CD14-positive monocyte (primary cell): Measurements from ENCODE around the gene GNG5. TPM values are rescaled to one million over a fixed set of nuclear protein-coding genes. Genes with fewer than 3 reads are reported as not detected.
"Not testable (repeated sequence)": the region's sequence is repeated elsewhere in the genome, so short reads cannot be mapped to it uniquely, and the experiment has no call there.

ENCODE experiments used
- DNase-seq, 3 donors: peaks; one replicate each; pipeline ENCODE4 v3.0.0-alpha.2; 2011 to 2022
- H2AFZ ChIP-seq: 2 replicates; pipeline ENCODE4 v1.6.0; 2012; ENCODE audit warnings: mild to moderate bottlenecking, low read depth, low read length, inconsistent platforms; ENCODE audit not compliant: insufficient read depth, poor library complexity, severe bottlenecking
- H3K27ac ChIP-seq, 2 donors: 1 replicate in 1 of 2; 2 replicates in 1 of 2; pipeline ENCODE4 v1.5.1; 2012 to 2013; ENCODE audit warnings: low read length in 2 of 2, control low read depth in 1 of 2, inconsistent platforms in 1 of 2, low read depth in 1 of 2, mild to moderate bottlenecking in 1 of 2
- H3K27me3 ChIP-seq, 2 donors: one replicate each; pipeline versions ENCODE4 v1.6.0 to v1.6.1; 2011 to 2013; ENCODE audit warnings: low read length in 2 of 2; ENCODE audit not compliant: control insufficient read depth in 2 of 2, insufficient read depth in 2 of 2
- H3K36me3 ChIP-seq, 2 donors: replicated peaks in 1 of 2; 1 replicate in 1 of 2; 2 replicates in 1 of 2; pipeline versions ENCODE4 v1.5.1 to v1.6.1; 2012 to 2013; ENCODE audit warnings: low read length in 2 of 2, control low read depth in 1 of 2, inconsistent platforms in 1 of 2, mild to moderate bottlenecking in 1 of 2; ENCODE audit not compliant: insufficient read depth in 2 of 2, control insufficient read depth in 1 of 2
- H3K4me1 ChIP-seq, 2 donors: 1 replicate in 1 of 2; 2 replicates in 1 of 2; pipeline versions ENCODE4 v1.5.1 to v1.6.1; 2012 to 2013; ENCODE audit warnings: low read length in 2 of 2, control low read depth in 1 of 2, inconsistent platforms in 1 of 2, mild to moderate bottlenecking in 1 of 2, moderate library complexity in 1 of 2; ENCODE audit not compliant: insufficient read depth in 2 of 2, control insufficient read depth in 1 of 2
- H3K4me2 ChIP-seq: replicated peaks from 2 replicates; pipeline ENCODE3; 2012; ENCODE audit warnings: low read length, moderate library complexity, mild to moderate bottlenecking; ENCODE audit not compliant: poor library complexity, severe bottlenecking; ENCODE audit errors: extremely low read depth
- H3K4me3 ChIP-seq, 3 experiments: fragments of 200-600 bp in 1 of 3; sonication (generic) in 1 of 3; replicated peaks in 1 of 3; 1 replicate in 2 of 3; 2 replicates in 1 of 3; pipeline ENCODE4 v1.5.1; 2011 to 2013; ENCODE audit warnings: low read length in 3 of 3, mild to moderate bottlenecking in 3 of 3, control low read depth in 2 of 3, low read depth in 2 of 3, inconsistent platforms in 1 of 3, moderate library complexity in 1 of 3
- H3K79me2 ChIP-seq: 2 replicates; pipeline ENCODE4 v1.6.0; 2012; ENCODE audit warnings: mild to moderate bottlenecking, control low read depth, inconsistent platforms, low read length, moderate library complexity; ENCODE audit not compliant: insufficient read depth
- H3K9ac ChIP-seq: 2 replicates; pipeline ENCODE4 v1.6.0; 2017; ENCODE audit warnings: low read length, mild to moderate bottlenecking; ENCODE audit not compliant: insufficient read depth, poor library complexity, severe bottlenecking
- H3K9me3 ChIP-seq, 2 donors: replicated peaks in 1 of 2; 1 replicate in 1 of 2; 2 replicates in 1 of 2; pipeline versions ENCODE4 v1.5.1 to v1.6.1; 2012 to 2013; ENCODE audit warnings: low read length in 2 of 2, control low read depth in 1 of 2; ENCODE audit not compliant: control insufficient read depth in 1 of 2, insufficient read depth in 1 of 2
- H4K20me1 ChIP-seq: 2 replicates; pipeline ENCODE4 v1.6.0; 2012; ENCODE audit warnings: mild to moderate bottlenecking, low read length, control low read depth, moderate library complexity; ENCODE audit not compliant: insufficient read depth
- H3K27ac Mint-ChIP-seq, 7 donors: one replicate each; pipeline ENCODE4 v1.8.0; 2020; ENCODE audit warnings: mild to moderate bottlenecking in 7 of 7, mixed read lengths in 7 of 7, moderate library complexity in 6 of 7, inconsistent platforms in 2 of 7
- H3K27me3 Mint-ChIP-seq, 3 donors: one replicate each; pipeline ENCODE4 v1.8.0; 2021 to 2022; ENCODE audit warnings: low read depth in 3 of 3, mild to moderate bottlenecking in 3 of 3, mixed read lengths in 3 of 3, moderate library complexity in 3 of 3, inconsistent platforms in 1 of 3
- H3K36me3 Mint-ChIP-seq, 2 donors: one replicate each; pipeline ENCODE4 v1.8.0; 2020; ENCODE audit warnings: mixed read lengths in 2 of 2, inconsistent platforms in 1 of 2, mild to moderate bottlenecking in 1 of 2
- H3K4me1 Mint-ChIP-seq: one replicate; pipeline ENCODE4 v1.8.0; 2020; ENCODE audit warnings: mild to moderate bottlenecking, mixed read lengths
- H3K4me3 Mint-ChIP-seq, 2 donors: one replicate each; pipeline ENCODE4 v1.8.0; 2020; ENCODE audit warnings: mild to moderate bottlenecking in 2 of 2, mixed read lengths in 2 of 2, moderate library complexity in 1 of 2
- H3K9me3 Mint-ChIP-seq, 7 donors: one replicate each; pipeline ENCODE4 v1.8.0; 2020 to 2022; ENCODE audit warnings: mixed read lengths in 7 of 7, mild to moderate bottlenecking in 6 of 7, moderate library complexity in 6 of 7, inconsistent platforms in 2 of 7
- CTCF ChIP-seq: fragments of 200-600 bp; IDR thresholded peaks from one replicate; pipeline ENCODE4 v1.8.0; 2022; ENCODE audit warnings: antibody characterized with exemption, mild to moderate bottlenecking
- WGBS: methylation state at CpG from one replicate; pipeline ENCODE4 v1.1.5; 2013; ENCODE audit warnings: missing lambda C conversion rate; ENCODE audit not compliant: insufficient coverage; 5-methylcytosine and 5-hydroxymethylcytosine counted together
- intact Hi-C, 2 donors: fragments of 100-400 bp; cut with micrococcal nuclease; formaldehyde crosslinking; loops; one replicate each; pipeline versions ENCODE4 v1.15.0 to v1.15.1; 2023
- polyA plus RNA-seq, 3 donors: library from polyadenylated mRNA; depleted of rRNA in 1 of 3; unstranded in 2 of 3; stranded (reverse) in 1 of 3; fragments of 300-500 nt in 2 of 3; fragments of >200 nt in 1 of 3; fragmentation: Illumina TruSeq in 2 of 3; gene quantifications; 1 replicate in 2 of 3; 2 replicates in 1 of 3; pipeline ENCODE4 v1.2.3, GENCODE V29; 2012 to 2021

The GNG5 gene
- polyA plus RNA-seq, 3 donors: 135 to 555 (median 377) TPM

- Histone ChIP-seq H3K4me2 (no peak overlapping the region), H3K9me3 (no peaks in the 10 kb centered on the region), H3K36me3 (no peaks in the 10 kb centered on the region), H2AFZ (no peak overlapping the region), H3K4me1 (peaks cover 9 to 17% of the 10 kb centered on the region in 2 donors), H3K4me3 (no peak overlapping the region), H3K9ac (no peak overlapping the region), H4K20me1 (no peaks in the 10 kb centered on the region), H3K79me2 (no peaks in the 10 kb centered on the region), H3K27me3 (no peaks in the 10 kb centered on the region), H3K27ac (no peak overlapping the region)
- H3K4me3 Mint-ChIP-seq: no peak overlapping the region
- intact Hi-C loops: no loop called here
- no peak for TF ChIP-seq CTCF
- peak overlapping the region in 6 of 7 donors; percentile 10 to 81 (median 52) for H3K27ac Mint-ChIP-seq
- H3K36me3 Mint-ChIP-seq: no peaks in the 10 kb centered on the region
- H3K27me3 Mint-ChIP-seq: peaks cover 2 to 4% (median 3%) of the 10 kb centered on the region in 3 donors
- WGBS: no CpG with 5 or more reads among the region's 3 CpGs
- DNase-seq: no peak
- peaks cover 0 to 6% (median 0%) of the 10 kb centered on the region in 7 donors for H3K9me3 Mint-ChIP-seq
- H3K4me1 Mint-ChIP-seq: peaks cover 15% of the 10 kb centered on the region
Observed at GRCh38 chr1:84452436-84452835, 53.9 kb downstream of the GNG5 start.

- no peak for TF ChIP-seq CTCF
- Histone ChIP-seq H3K9ac (no peak overlapping the region), H3K4me1 (peaks cover 9 to 17% of the 10 kb centered on the region in 2 donors), H3K27ac (peak overlapping the region in 1 of 2 donors; percentile 50), H3K9me3 (no peaks in the 10 kb centered on the region), H3K27me3 (no peaks in the 10 kb centered on the region), H2AFZ (no peak overlapping the region), H3K4me2 (no peak overlapping the region), H4K20me1 (no peaks in the 10 kb centered on the region), H3K4me3 (no peak overlapping the region), H3K79me2 (no peaks in the 10 kb centered on the region), H3K36me3 (no peaks in the 10 kb centered on the region)
- intact Hi-C loops: no loop called here
- Mint-ChIP-seq H3K4me3 (no peak overlapping the region), H3K36me3 (peaks cover 1 to 4% of the 10 kb centered on the region in 2 donors), H3K9me3 (peaks cover 0 to 8% (median 4%) of the 10 kb centered on the region in 7 donors), H3K4me1 (peaks cover 15% of the 10 kb centered on the region), H3K27me3 (peaks cover 0 to 4% (median 0%) of the 10 kb centered on the region in 3 donors), H3K27ac (peak overlapping the region; percentile 37 to 93 (median 62))
- WGBS: no CpG with 5 or more reads among the region's 2 CpGs
- DNase-seq: peak; percentile 73 to 82 (median 81)
Observed at GRCh38 chr1:84450910-84451309, 55.5 kb downstream of the GNG5 start.

DNA sequence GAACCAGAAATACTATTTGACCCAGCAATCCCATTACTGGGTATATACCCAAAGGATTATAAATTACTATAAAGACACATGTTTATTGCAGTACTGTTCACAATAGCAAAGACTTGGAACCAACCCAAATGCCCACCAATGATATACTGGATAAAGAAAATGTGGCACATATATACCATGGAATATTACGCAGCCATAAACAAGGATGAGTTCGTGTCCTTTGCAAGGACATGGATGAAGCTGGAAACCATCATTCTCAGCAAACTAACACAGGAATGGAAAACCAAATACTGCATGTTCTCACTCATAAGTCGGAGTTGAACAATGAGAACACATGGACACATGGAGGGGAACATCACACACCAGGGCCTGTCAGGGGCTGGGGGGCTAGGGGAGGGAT, 57.7 kb downstream of the GNG5 start:
- not testable (repeated sequence) for H4K20me1 ChIP-seq, H3K36me3 ChIP-seq, H3K4me3 Mint-ChIP-seq, H3K27me3 Mint-ChIP-seq, H3K9me3 ChIP-seq, H3K79me2 ChIP-seq, H3K36me3 Mint-ChIP-seq, H3K27ac ChIP-seq, DNase-seq, H3K4me2 ChIP-seq, H3K27me3 ChIP-seq, H3K4me3 ChIP-seq, H3K27ac Mint-ChIP-seq, H2AFZ ChIP-seq, H3K9ac ChIP-seq
- Mint-ChIP-seq H3K4me1 (peaks cover 18% of the 10 kb centered on the region), H3K9me3 (peaks cover 0 to 11% (median 9%) of the 10 kb centered on the region in 7 donors)
- intact Hi-C loops: loop anchor here (10.0 kb wide), 3 partner anchors 56 to 306 kb away; partner anchors contain the start of genes CTBS (in 1 of the 2), GNG5 (in 1 of the 2) and SPATA1 (in 1 of the 2)
- peaks cover 10 to 20% of the 10 kb centered on the region in 2 donors for H3K4me1 ChIP-seq
- 100% methylated on average over 2 of the region's 3 CpGs for WGBS
